Left ventricle myocardium inferior (tissue), 1 donor: ENCODE results near the gene TMEM37. TPM values are rescaled to one million over a fixed set of nuclear protein-coding genes. Genes with fewer than 3 reads are reported as not detected.

Experiments
- DNase-seq: peaks from one replicate; pipeline ENCODE4 v3.0.0-alpha.2; 2020
- H3K27ac ChIP-seq: fragments of 200-600 bp; replicated peaks from 2 replicates; pipeline ENCODE4 v1.8.0; 2021
- H3K27me3 ChIP-seq: fragments of 200-600 bp; 2 replicates; pipeline ENCODE4 v1.8.0; 2021; ENCODE audit warnings: low read depth
- H3K36me3 ChIP-seq: fragments of 200-600 bp; 2 replicates; pipeline ENCODE4 v1.8.0; 2021
- H3K4me1 ChIP-seq: fragments of 200-600 bp; 2 replicates; pipeline ENCODE4 v1.8.0; 2021
- H3K4me3 ChIP-seq: fragments of 200-600 bp; 2 replicates; pipeline ENCODE4 v1.8.0; 2021; ENCODE audit warnings: mild to moderate bottlenecking, moderate library complexity
- H3K9me3 ChIP-seq: fragments of 200-600 bp; replicated peaks from 2 replicates; pipeline ENCODE4 v1.8.0; 2021
- CTCF ChIP-seq: fragments of 200-600 bp; IDR thresholded peaks from 2 replicates; pipeline ENCODE4 v1.8.0; 2021; ENCODE audit warnings: antibody characterized with exemption, mild to moderate bottlenecking, borderline replicate concordance
- intact Hi-C: fragments of 100-400 bp; cut with micrococcal nuclease; formaldehyde crosslinking; loops from one replicate; pipeline ENCODE4 v1.11.0; 2022
- total RNA-seq: library from RNA; stranded (reverse); fragmentation: NEBNext Ultra II Directional; extraction: Animal tissue kit (Norgen Biotek cat#: 25700); gene quantifications from one replicate; pipeline ENCODE4 v1.2.1, GENCODE V29; 2021
- donor health status: DM: no; HTN: yes; CAD: no; lungs with severe emphysema.

TMEM37 gene
- total RNA-seq, 1 donor from 2014 or later: 2.4 TPM

DNA sequence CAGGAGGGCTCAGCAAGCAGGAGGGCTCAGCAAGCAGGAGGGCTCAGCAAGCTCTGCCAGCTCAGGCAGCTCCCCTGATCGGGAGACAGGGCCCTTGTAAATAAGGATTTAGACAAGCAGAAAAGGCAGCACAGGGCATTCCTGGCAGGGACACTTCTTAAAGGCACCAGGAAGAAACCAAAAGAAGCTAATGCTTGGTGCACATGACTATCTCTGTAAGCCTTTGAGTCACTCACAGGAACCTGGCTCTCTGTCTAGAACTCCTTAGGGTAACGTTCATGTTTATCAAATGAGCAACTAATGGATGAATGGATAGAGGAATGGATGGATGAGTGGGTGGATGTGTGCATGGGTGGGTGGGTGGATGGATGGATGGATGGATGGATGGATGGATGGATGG, 28.4 kb downstream of the TMEM37 start:
- H3K27ac ChIP-seq: no peak overlapping the region
- no peak overlapping the region for H3K4me3 ChIP-seq
- no peaks in the 10 kb centered on the region for H3K36me3 ChIP-seq
- H3K4me1 ChIP-seq: no peaks in the 10 kb centered on the region
- no peaks in the 10 kb centered on the region for H3K9me3 ChIP-seq
- TF ChIP-seq CTCF: no peak
- H3K27me3 ChIP-seq: no peaks in the 10 kb centered on the region
- intact Hi-C loops: no loop called here
- DNase-seq: no peak

DNA sequence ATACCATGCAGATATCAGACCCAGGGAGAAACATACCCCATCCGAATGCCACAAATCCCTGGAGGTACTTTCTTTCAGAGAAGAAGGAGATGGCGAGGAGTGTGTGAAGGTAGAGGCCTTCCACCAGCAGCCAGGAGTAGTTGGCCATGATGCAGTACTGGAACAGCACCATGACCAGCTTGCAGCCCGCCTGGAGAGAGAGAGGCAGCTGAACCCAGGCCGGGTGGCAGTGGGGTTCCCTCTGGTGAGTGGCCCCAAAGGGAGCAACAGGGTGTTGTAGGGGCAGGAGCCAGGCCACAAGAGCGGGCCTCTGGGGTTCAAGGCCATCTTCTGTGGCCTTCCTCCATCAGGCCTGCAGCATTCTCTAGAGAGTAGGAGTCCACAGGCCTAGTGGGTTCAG, 30.2 kb downstream of the TMEM37 start:
- intact Hi-C loops: no loop called here
- H3K4me1 ChIP-seq: no peaks in the 10 kb centered on the region
- H3K27me3 ChIP-seq: no peaks in the 10 kb centered on the region
- no peak overlapping the region for H3K27ac ChIP-seq
- no peak for DNase-seq
- H3K9me3 ChIP-seq: no peaks in the 10 kb centered on the region
- TF ChIP-seq CTCF: no peak
- H3K36me3 ChIP-seq: no peaks in the 10 kb centered on the region
- H3K4me3 ChIP-seq: no peak overlapping the region

GRCh38 chr2:119462574-119462973, 30.9 kb downstream of the TMEM37 start:
- intact Hi-C loops: no loop called here

DNA sequence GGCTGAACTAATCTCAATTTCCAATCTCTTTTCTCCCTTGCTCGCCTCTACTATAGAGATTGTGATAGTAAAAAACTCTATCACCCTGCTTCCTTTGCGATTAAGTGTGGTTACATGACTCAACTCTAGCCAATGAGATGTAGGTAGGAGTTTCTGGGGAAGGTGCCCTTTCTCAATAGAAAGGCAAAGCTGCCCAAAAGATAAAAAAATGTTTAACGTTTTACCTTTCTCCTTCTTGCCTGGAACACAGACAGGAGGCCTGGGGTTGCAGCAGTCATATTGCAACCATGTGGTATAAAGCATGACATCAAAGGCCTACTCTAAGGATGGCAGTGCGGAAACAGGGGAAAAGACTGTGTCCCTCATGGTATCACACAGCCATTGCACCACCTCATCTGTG, 31.5 kb downstream of the TMEM37 start:
- Histone ChIP-seq H3K4me3 (no peak overlapping the region), H3K27ac (no peak overlapping the region), H3K36me3 (no peaks in the 10 kb centered on the region), H3K4me1 (peaks cover 3% of the 10 kb centered on the region), H3K9me3 (no peaks in the 10 kb centered on the region), H3K27me3 (no peaks in the 10 kb centered on the region)
- intact Hi-C loops: no loop called here
- no peak for DNase-seq
- no peak for TF ChIP-seq CTCF

More at GRCh38 chr2:119462574-119462973, 30.9 kb downstream of the TMEM37 start:
- no peak for DNase-seq
- no peaks in the 10 kb centered on the region for H3K9me3 ChIP-seq
- no peaks in the 10 kb centered on the region for H3K36me3 ChIP-seq
- no peaks in the 10 kb centered on the region for H3K4me1 ChIP-seq
- H3K4me3 ChIP-seq: no peak overlapping the region
- H3K27me3 ChIP-seq: no peaks in the 10 kb centered on the region
- H3K27ac ChIP-seq: no peak overlapping the region
- TF ChIP-seq CTCF: no peak

DNA sequence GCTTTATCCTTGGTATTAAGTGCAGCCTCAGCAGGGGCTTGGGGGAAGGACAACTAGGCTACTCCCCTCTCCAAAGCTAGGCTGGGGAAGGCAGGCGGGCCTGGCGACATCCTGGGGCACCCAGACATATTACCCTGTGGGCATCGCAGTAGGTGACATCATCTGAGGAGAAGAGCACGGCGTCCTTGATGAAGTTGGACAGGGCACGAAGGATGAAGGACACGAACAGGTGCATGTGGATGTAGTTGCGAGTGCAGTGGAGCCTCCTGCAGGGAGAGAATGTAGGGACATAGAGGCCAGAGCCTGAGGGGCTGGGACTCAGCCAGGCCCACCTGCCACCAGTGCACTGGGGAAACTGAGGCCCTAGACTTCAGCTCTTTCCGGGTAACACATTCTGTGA, 32.3 kb downstream of the TMEM37 start:
- Histone ChIP-seq H3K36me3 (no peaks in the 10 kb centered on the region), H3K4me3 (no peak overlapping the region), H3K9me3 (no peaks in the 10 kb centered on the region), H3K4me1 (peaks cover 11% of the 10 kb centered on the region), H3K27ac (no peak overlapping the region), H3K27me3 (no peaks in the 10 kb centered on the region)
- DNase-seq: no peak
- TF ChIP-seq CTCF: no peak
- intact Hi-C loops: no loop called here

DNA sequence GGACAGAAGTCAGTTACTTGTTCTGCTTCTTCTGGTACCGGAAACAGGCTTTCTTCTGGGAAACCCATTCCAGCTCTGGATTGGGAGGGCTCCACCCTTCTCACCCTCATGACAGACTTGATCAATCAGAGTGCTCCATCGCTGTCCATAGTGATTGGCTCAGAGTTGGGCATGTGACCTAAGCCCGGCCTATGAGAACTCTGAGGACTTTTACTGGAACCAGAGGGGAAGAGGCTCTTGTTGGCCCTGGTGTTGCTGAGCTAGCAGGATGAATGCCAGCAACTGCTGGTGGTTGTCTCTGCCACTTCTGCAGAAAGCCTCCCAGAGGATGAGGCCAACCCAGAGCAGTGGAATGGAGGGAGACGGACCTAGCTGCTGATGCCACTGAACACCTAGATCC, 33.3 kb downstream of the TMEM37 start:
- H3K9me3 ChIP-seq: no peaks in the 10 kb centered on the region
- intact Hi-C loops: no loop called here
- no peak overlapping the region for H3K27ac ChIP-seq
- peaks cover 14% of the 10 kb centered on the region for H3K4me1 ChIP-seq
- H3K27me3 ChIP-seq: no peaks in the 10 kb centered on the region
- TF ChIP-seq CTCF: no peak
- no peak overlapping the region for H3K4me3 ChIP-seq
- DNase-seq: no peak
- H3K36me3 ChIP-seq: no peaks in the 10 kb centered on the region
